ENCODE measurements around the gene ABCC1.

- TF ChIP-seq EZH2phosphoT487 (IDR thresholded peaks at IDR 0.05; ENCODE audit: borderline replicate concordance, low read length) (no peak), CTCF (IDR thresholded peaks at IDR 0.05; ENCODE audit: low read depth, low read length, poor library complexity, severe bottlenecking) (no peak)
These were observed 88.6 kb downstream of the ABCC1 start for GRCh38 chr16:16037970-16038369.

All from DOHH2 (cell line).